ENCODE results near the gene NPTN.

DNA sequence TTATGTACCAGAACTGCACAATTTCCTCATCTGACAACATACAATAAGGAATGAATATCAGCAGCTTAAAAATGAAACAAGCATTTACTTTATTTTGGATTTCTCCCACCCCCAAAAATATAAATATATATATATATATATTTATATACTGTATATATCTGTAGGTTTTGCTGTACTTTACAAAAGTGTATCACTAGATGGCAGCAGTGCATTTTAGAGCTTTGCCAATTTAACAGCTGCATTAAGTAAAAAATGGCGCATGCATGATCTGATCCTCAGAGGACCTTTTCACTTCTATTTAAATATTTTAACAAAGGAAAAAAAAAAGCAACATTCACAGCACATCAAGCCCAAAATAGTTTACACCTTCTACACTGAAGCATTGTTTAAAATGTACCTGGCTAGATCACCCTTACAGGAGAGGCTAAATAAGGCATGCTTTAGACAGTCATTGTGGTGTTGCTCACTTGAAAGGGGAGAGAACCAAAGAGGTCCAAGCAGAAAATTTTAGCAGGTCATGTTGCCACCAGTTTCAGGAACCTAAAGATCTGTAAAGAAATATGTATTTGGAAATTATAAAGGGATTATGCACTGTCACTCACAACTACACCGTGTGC lies 72.6 kb downstream of the NPTN start:
- TF ChIP-seq, protein P1, sequence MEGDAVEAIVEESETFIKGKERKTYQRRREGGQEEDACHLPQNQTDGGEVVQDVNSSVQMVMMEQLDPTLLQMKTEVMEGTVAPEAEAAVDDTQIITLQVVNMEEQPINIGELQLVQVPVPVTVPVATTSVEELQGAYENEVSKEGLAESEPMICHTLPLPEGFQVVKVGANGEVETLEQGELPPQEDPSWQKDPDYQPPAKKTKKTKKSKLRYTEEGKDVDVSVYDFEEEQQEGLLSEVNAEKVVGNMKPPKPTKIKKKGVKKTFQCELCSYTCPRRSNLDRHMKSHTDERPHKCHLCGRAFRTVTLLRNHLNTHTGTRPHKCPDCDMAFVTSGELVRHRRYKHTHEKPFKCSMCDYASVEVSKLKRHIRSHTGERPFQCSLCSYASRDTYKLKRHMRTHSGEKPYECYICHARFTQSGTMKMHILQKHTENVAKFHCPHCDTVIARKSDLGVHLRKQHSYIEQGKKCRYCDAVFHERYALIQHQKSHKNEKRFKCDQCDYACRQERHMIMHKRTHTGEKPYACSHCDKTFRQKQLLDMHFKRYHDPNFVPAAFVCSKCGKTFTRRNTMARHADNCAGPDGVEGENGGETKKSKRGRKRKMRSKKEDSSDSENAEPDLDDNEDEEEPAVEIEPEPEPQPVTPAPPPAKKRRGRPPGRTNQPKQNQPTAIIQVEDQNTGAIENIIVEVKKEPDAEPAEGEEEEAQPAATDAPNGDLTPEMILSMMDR (IDR thresholded peaks at IDR 0.05; ENCODE audit: insufficient read depth, low read length) = no peak
- TF ChIP-seq, protein P2, sequence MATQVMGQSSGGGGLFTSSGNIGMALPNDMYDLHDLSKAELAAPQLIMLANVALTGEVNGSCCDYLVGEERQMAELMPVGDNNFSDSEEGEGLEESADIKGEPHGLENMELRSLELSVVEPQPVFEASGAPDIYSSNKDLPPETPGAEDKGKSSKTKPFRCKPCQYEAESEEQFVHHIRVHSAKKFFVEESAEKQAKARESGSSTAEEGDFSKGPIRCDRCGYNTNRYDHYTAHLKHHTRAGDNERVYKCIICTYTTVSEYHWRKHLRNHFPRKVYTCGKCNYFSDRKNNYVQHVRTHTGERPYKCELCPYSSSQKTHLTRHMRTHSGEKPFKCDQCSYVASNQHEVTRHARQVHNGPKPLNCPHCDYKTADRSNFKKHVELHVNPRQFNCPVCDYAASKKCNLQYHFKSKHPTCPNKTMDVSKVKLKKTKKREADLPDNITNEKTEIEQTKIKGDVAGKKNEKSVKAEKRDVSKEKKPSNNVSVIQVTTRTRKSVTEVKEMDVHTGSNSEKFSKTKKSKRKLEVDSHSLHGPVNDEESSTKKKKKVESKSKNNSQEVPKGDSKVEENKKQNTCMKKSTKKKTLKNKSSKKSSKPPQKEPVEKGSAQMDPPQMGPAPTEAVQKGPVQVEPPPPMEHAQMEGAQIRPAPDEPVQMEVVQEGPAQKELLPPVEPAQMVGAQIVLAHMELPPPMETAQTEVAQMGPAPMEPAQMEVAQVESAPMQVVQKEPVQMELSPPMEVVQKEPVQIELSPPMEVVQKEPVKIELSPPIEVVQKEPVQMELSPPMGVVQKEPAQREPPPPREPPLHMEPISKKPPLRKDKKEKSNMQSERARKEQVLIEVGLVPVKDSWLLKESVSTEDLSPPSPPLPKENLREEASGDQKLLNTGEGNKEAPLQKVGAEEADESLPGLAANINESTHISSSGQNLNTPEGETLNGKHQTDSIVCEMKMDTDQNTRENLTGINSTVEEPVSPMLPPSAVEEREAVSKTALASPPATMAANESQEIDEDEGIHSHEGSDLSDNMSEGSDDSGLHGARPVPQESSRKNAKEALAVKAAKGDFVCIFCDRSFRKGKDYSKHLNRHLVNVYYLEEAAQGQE (IDR thresholded peaks at IDR 0.05; ENCODE audit: insufficient replicate concordance, low read depth) = no peak
- no peak for TF ChIP-seq POLR2AphosphoS5 (IDR thresholded peaks at IDR 0.05; ENCODE audit: low read depth)
